ENCODE results near the gene OTOGL.

The OTOGL gene

GRCh38 chr12:80129895-80130530 lies 30.7 kb downstream of the OTOGL start:
- no peaks in the 10 kb centered on the region for H3K27me3 ChIP-seq (ENCODE audit: insufficient read depth, poor library complexity, severe bottlenecking)
- no peak overlapping the region for H3K4me3 ChIP-seq (replicated peaks; ENCODE audit: insufficient read depth, low read length)
- TF ChIP-seq, protein P1, sequence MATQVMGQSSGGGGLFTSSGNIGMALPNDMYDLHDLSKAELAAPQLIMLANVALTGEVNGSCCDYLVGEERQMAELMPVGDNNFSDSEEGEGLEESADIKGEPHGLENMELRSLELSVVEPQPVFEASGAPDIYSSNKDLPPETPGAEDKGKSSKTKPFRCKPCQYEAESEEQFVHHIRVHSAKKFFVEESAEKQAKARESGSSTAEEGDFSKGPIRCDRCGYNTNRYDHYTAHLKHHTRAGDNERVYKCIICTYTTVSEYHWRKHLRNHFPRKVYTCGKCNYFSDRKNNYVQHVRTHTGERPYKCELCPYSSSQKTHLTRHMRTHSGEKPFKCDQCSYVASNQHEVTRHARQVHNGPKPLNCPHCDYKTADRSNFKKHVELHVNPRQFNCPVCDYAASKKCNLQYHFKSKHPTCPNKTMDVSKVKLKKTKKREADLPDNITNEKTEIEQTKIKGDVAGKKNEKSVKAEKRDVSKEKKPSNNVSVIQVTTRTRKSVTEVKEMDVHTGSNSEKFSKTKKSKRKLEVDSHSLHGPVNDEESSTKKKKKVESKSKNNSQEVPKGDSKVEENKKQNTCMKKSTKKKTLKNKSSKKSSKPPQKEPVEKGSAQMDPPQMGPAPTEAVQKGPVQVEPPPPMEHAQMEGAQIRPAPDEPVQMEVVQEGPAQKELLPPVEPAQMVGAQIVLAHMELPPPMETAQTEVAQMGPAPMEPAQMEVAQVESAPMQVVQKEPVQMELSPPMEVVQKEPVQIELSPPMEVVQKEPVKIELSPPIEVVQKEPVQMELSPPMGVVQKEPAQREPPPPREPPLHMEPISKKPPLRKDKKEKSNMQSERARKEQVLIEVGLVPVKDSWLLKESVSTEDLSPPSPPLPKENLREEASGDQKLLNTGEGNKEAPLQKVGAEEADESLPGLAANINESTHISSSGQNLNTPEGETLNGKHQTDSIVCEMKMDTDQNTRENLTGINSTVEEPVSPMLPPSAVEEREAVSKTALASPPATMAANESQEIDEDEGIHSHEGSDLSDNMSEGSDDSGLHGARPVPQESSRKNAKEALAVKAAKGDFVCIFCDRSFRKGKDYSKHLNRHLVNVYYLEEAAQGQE (IDR thresholded peaks at IDR 0.05; ENCODE audit: insufficient replicate concordance, low read depth): no peak
- TF ChIP-seq POLR2AphosphoS5 (IDR thresholded peaks at IDR 0.05; ENCODE audit: low read depth) (no peak), GABPA (IDR thresholded peaks at IDR 0.05; ENCODE audit: low read depth) (no peak), SPI1 (IDR thresholded peaks at IDR 0.05; ENCODE audit: borderline replicate concordance, low read depth) (no peak), CTCF (IDR thresholded peaks at IDR 0.05; ENCODE audit: insufficient read depth, low read length) (no peak)
- no peak overlapping the region for H3K27ac ChIP-seq (replicated peaks)
- no peak for DNase-seq (ENCODE audit: low read depth in 1 of 2, low spot score in 1 of 2)

DNA sequence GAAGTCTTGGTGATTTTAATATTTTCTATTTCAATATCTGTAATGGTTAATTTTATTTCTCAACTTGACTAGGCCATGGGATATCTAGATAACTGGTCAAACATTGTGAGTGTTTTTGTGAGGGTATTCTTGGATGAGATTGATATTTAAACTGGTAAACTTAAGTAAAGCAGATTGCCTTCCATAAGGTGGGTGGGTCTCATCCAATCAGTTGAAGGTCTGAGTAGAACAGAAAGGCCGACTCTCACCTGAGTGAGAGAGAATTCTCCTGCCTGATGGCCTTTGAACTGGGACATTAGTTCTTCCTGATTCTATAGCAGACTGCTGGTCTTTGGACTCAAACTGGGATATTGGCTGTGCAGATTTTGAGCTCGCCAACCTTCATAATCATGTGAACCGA lies 36.3 kb downstream of the OTOGL start:
- H3K27me3 ChIP-seq (ENCODE audit: insufficient read depth, poor library complexity, severe bottlenecking): no peaks in the 10 kb centered on the region
- TF ChIP-seq POLR2AphosphoS5 (IDR thresholded peaks at IDR 0.05; ENCODE audit: low read depth) (no peak), CTCF (IDR thresholded peaks at IDR 0.05; ENCODE audit: insufficient read depth, low read length) (no peak), SPI1 (IDR thresholded peaks at IDR 0.05; ENCODE audit: borderline replicate concordance, low read depth) (no peak), GABPA (IDR thresholded peaks at IDR 0.05; ENCODE audit: low read depth) (no peak)
- TF ChIP-seq, protein P1 (IDR thresholded peaks at IDR 0.05; ENCODE audit: insufficient replicate concordance, low read depth): no peak
- DNase-seq (ENCODE audit: low read depth in 1 of 2, low spot score in 1 of 2): no peak

GRCh38 chr12:80140005-80140404 lies 40.7 kb downstream of the OTOGL start:
- H3K27ac ChIP-seq (replicated peaks): no peak overlapping the region
- H3K27me3 ChIP-seq (ENCODE audit: insufficient read depth, poor library complexity, severe bottlenecking): no peaks in the 10 kb centered on the region
- DNase-seq (ENCODE audit: low read depth in 1 of 2, low spot score in 1 of 2): no peak
- no peak overlapping the region for H3K4me3 ChIP-seq (replicated peaks; ENCODE audit: insufficient read depth, low read length)
- TF ChIP-seq POLR2AphosphoS5 (IDR thresholded peaks at IDR 0.05; ENCODE audit: low read depth) (no peak), GABPA (IDR thresholded peaks at IDR 0.05; ENCODE audit: low read depth) (no peak), SPI1 (IDR thresholded peaks at IDR 0.05; ENCODE audit: borderline replicate concordance, low read depth) (no peak), CTCF (IDR thresholded peaks at IDR 0.05; ENCODE audit: insufficient read depth, low read length) (no peak)
- TF ChIP-seq, protein P1 (IDR thresholded peaks at IDR 0.05; ENCODE audit: insufficient replicate concordance, low read depth): no peak

More for the DNA sequence above, 36.3 kb downstream of the OTOGL start:
- Histone ChIP-seq H3K4me3 (replicated peaks; ENCODE audit: insufficient read depth, low read length) (no peak overlapping the region), H3K27ac (replicated peaks) (no peak overlapping the region)
